ENCODE data around the gene NME1. TPM values are rescaled to one million over a fixed set of nuclear protein-coding genes. Genes with fewer than 3 reads are reported as not detected.

NME1 gene
- polyA plus RNA-seq (2012; rRNA removed): 654 and 658 TPM in 2 replicates
- 675 and 736 TPM in 2 replicates for polyA plus RNA-seq (2012; cell fraction: cytosol; rRNA removed)
- 254 and 270 TPM in 2 replicates for polyA plus RNA-seq (2012; cell fraction: nucleus; rRNA removed)

DNA sequence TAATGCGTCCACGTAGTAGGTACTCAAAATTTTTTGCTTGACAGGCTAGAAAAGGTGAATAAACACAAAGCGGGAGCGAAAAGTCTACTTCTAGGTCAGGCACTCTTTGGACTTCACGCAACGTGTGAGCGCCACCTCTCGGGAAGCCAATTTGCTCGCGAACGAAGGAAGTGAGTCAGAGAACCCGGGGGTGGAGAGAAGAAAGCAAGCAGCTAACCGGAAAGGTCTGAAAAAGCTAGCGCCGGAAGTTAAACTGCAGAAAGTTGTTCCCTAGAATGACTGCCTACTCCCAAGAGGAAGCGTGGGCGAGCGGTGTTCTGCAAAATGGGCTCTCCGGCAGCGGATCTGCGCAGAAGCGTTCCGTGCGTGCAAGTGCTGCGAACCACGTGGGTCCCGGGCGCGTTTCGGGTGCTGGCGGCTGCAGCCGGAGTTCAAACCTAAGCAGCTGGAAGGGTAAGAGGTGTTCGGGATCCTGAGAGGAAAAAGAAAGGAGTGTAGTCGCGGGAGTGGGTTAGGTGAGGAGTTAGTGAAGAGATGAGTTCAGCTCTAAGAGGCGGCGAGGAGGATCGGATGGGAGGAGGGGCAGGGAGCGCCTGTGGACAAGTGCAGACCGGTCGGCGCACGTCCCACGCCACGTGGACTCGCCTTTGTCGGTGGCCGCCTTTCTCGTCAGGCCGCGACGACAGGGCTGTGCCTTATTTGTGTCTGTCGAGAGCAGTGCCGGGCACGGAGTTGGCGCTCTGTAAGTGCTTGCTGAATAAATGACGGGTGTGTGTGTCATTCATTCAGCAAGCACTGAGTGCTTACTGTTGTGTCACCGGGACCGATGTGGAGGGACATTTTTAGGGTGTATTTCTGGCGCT is at the start of gene NME1:
TSS of gene NME1 (plus strand) at position 350 of the 863 bp plus-strand sequence. CDS start 2,096 bp downstream, outside the sequence.
- ChIA-PET POLR2A (interaction anchor here (0.6 to 2.3 kb wide), 11 partner anchors 12 to 287 kb away, joined by 3 to 19 read pairs (median 5); partner anchors contain the start of genes NME2, SPAG9, TOB1 and UTP18), CTCF (interaction anchor here (0.5 to 4.9 kb wide), 69 partner anchors 11 to 607 kb away, joined by 3 to 115 read pairs (median 5); partner anchors contain the start of genes NME2, SPAG9 and TOB1)
- H3K4me1 ChIP-seq (ENCODE audit: control insufficient read depth in 1 of 2, insufficient read depth in 2 of 2, low read depth in 1 of 2, low read length in 1 of 2): peaks cover 9 to 11% of the 10 kb centered on the region in 2 experiments; a peak in 3 of 4 replicates
- peaks cover 19 to 28% of the 10 kb centered on the region in 2 experiments for H3K36me3 ChIP-seq (replicated peaks in 1 of 2; ENCODE audit: control insufficient read depth in 1 of 2, insufficient read depth in 2 of 2, low read length in 1 of 2)
- H3K27me3 ChIP-seq (ENCODE audit: insufficient read depth): no peaks in the 10 kb centered on the region
- H3K9me3 ChIP-seq: no peaks in the 10 kb centered on the region
- H3K9me2 ChIP-seq: no peaks in the 10 kb centered on the region
- H3K4me3 ChIP-seq (ENCODE audit: low read depth in 2 of 2, low read length in 1 of 2): peak within 1 kb of the TSS; percentile 69 to 72
- H3K9ac ChIP-seq: peak within 1 kb of the TSS; percentile 77
- H3F3A ChIP-seq (replicated peaks; ENCODE audit: insufficient read depth): no peaks in the 10 kb centered on the region
- H3K27ac ChIP-seq (ENCODE audit: low read depth in 2 of 2, low read length in 1 of 2): peak within 1 kb of the TSS; percentile 81 to 94
- DNase-seq: peak; percentile 96
- peak within 1 kb of the TSS; percentile 82 for H3K4me2 ChIP-seq
- whole genome bisulfite sequencing (ENCODE audit: low lambda C conversion rate): 1% methylated on average over 60 of the region's 60 CpGs
- peak within 1 kb of the TSS; percentile 89 for H2AFZ ChIP-seq (ENCODE audit: low read depth)
- no peaks in the 10 kb centered on the region for H4K20me1 ChIP-seq (ENCODE audit: insufficient read depth)
- peaks cover 50% of the 10 kb centered on the region for H3K79me2 ChIP-seq (ENCODE audit: insufficient read depth)
- TF ChIP-seq TCF12 (IDR thresholded peaks at IDR 0.05): peak; percentile 75
- 0 out of 2 replicates have a peak, but pooled peaks have one; percentile 8 for TF ChIP-seq NRF1 (IDR thresholded peaks at IDR 0.05; ENCODE audit: low read depth, low read length)
- TF ChIP-seq, protein P1, sequence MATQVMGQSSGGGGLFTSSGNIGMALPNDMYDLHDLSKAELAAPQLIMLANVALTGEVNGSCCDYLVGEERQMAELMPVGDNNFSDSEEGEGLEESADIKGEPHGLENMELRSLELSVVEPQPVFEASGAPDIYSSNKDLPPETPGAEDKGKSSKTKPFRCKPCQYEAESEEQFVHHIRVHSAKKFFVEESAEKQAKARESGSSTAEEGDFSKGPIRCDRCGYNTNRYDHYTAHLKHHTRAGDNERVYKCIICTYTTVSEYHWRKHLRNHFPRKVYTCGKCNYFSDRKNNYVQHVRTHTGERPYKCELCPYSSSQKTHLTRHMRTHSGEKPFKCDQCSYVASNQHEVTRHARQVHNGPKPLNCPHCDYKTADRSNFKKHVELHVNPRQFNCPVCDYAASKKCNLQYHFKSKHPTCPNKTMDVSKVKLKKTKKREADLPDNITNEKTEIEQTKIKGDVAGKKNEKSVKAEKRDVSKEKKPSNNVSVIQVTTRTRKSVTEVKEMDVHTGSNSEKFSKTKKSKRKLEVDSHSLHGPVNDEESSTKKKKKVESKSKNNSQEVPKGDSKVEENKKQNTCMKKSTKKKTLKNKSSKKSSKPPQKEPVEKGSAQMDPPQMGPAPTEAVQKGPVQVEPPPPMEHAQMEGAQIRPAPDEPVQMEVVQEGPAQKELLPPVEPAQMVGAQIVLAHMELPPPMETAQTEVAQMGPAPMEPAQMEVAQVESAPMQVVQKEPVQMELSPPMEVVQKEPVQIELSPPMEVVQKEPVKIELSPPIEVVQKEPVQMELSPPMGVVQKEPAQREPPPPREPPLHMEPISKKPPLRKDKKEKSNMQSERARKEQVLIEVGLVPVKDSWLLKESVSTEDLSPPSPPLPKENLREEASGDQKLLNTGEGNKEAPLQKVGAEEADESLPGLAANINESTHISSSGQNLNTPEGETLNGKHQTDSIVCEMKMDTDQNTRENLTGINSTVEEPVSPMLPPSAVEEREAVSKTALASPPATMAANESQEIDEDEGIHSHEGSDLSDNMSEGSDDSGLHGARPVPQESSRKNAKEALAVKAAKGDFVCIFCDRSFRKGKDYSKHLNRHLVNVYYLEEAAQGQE (IDR thresholded peaks at IDR 0.05; ENCODE audit: low read depth, low read length): peak; percentile 83
- TF ChIP-seq, protein P2, sequence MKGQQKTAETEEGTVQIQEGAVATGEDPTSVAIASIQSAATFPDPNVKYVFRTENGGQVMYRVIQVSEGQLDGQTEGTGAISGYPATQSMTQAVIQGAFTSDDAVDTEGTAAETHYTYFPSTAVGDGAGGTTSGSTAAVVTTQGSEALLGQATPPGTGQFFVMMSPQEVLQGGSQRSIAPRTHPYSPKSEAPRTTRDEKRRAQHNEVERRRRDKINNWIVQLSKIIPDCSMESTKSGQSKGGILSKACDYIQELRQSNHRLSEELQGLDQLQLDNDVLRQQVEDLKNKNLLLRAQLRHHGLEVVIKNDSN (IDR thresholded peaks at IDR 0.05; ENCODE audit: borderline replicate concordance, low read depth): peak; percentile 94
- peak; percentile 98 for TF ChIP-seq RAD21 (IDR thresholded peaks at IDR 0.05; ENCODE audit: low read length)
- TF ChIP-seq, protein P3, sequence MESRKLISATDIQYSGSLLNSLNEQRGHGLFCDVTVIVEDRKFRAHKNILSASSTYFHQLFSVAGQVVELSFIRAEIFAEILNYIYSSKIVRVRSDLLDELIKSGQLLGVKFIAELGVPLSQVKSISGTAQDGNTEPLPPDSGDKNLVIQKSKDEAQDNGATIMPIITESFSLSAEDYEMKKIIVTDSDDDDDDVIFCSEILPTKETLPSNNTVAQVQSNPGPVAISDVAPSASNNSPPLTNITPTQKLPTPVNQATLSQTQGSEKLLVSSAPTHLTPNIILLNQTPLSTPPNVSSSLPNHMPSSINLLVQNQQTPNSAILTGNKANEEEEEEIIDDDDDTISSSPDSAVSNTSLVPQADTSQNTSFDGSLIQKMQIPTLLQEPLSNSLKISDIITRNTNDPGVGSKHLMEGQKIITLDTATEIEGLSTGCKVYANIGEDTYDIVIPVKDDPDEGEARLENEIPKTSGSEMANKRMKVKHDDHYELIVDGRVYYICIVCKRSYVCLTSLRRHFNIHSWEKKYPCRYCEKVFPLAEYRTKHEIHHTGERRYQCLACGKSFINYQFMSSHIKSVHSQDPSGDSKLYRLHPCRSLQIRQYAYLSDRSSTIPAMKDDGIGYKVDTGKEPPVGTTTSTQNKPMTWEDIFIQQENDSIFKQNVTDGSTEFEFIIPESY (IDR thresholded peaks at IDR 0.05; ENCODE audit: borderline replicate concordance, low read depth): no peak
- no peak; the same call in 1 of the 2 replicates for TF ChIP-seq MEF2A (IDR thresholded peaks at IDR 0.05; ENCODE audit: borderline replicate concordance, low read depth)
- peak; percentile 97 for TF ChIP-seq CHD2 (IDR thresholded peaks at IDR 0.05; ENCODE audit: low read length, partially characterized antibody)
- TF ChIP-seq, protein P4, sequence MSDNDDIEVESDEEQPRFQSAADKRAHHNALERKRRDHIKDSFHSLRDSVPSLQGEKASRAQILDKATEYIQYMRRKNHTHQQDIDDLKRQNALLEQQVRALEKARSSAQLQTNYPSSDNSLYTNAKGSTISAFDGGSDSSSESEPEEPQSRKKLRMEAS (IDR thresholded peaks at IDR 0.05; ENCODE audit: low read depth): peak; percentile 100
- TF ChIP-seq, protein P5, sequence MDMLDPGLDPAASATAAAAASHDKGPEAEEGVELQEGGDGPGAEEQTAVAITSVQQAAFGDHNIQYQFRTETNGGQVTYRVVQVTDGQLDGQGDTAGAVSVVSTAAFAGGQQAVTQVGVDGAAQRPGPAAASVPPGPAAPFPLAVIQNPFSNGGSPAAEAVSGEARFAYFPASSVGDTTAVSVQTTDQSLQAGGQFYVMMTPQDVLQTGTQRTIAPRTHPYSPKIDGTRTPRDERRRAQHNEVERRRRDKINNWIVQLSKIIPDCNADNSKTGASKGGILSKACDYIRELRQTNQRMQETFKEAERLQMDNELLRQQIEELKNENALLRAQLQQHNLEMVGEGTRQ (IDR thresholded peaks at IDR 0.05; ENCODE audit: borderline replicate concordance, low read depth, low read length): peak; percentile 55; the same call in 1 of the 2 replicates
- TF ChIP-seq RXRA (IDR thresholded peaks at IDR 0.05; ENCODE audit: borderline replicate concordance, low read depth): no peak
- no peak for TF ChIP-seq NFIC (IDR thresholded peaks at IDR 0.05; ENCODE audit: borderline replicate concordance)
- peak; percentile 100 for TF ChIP-seq SIN3A (IDR thresholded peaks at IDR 0.05; ENCODE audit: borderline replicate concordance, low read depth, low read length)
- peak; percentile 52 to 76; a peak in 3 of 4 replicates for TF ChIP-seq EP300 (IDR thresholded peaks at IDR 0.05; ENCODE audit: borderline replicate concordance in 1 of 2, low read depth in 1 of 2, low read length in 1 of 2)
- peak; percentile 92 for TF ChIP-seq POLR2AphosphoS5 (IDR thresholded peaks at IDR 0.05; ENCODE audit: low read depth, low read length)
- no peak for TF ChIP-seq FOXM1 (IDR thresholded peaks at IDR 0.05; ENCODE audit: low read depth)
- TF ChIP-seq YY1 (IDR thresholded peaks at IDR 0.05; ENCODE audit: low read depth): peak; percentile 83
- TF ChIP-seq SMC3 (IDR thresholded peaks at IDR 0.05; ENCODE audit: low read depth, low read length): peak; percentile 96
- TF ChIP-seq TAF1 (IDR thresholded peaks at IDR 0.05; ENCODE audit: borderline replicate concordance, low read depth, low read length): peak; percentile 99
- peak; percentile 100 for TF ChIP-seq GABPA (IDR thresholded peaks at IDR 0.05; ENCODE audit: low read depth)
- peak; percentile 100 for TF ChIP-seq MXI1 (IDR thresholded peaks at IDR 0.05; ENCODE audit: low read depth, low read length)
- TF ChIP-seq FOXJ3 (CRISPR knock-in tag; IDR thresholded peaks at IDR 0.05): peak; percentile 93

Measured in SK-N-SH (cell line).